OCI-LY1 (cell line): ENCODE measurements around the gene TGFBR1.

Experiments used
- H2AFZ ChIP-seq: fragments of 200-600 bp; sonication (generic), shearing (Covaris generic); 2 replicates; pipeline ENCODE4 v1.6.0; 2014; ENCODE audit warnings: antibody characterized with exemption, mild to moderate bottlenecking, low read length
- H3F3A ChIP-seq: fragments of 200-600 bp; sonication (generic), shearing (Covaris generic); 2 replicates; pipeline ENCODE4 v1.6.0; 2014; ENCODE audit warnings: mild to moderate bottlenecking, antibody characterized with exemption, low read length, moderate library complexity; ENCODE audit not compliant: insufficient read depth
- H3K27ac ChIP-seq: fragments of 200-600 bp; sonication (generic); 2 replicates; pipeline ENCODE4 v1.5.1; 2014; ENCODE audit warnings: low read length, mixed run types, mild to moderate bottlenecking, low read depth; ENCODE audit not compliant: poor library complexity, severe bottlenecking
- H3K27me3 ChIP-seq: fragments of 200-600 bp; sonication (generic); 2 replicates; pipeline ENCODE4 v1.6.0; 2014; ENCODE audit warnings: antibody characterized with exemption, mild to moderate bottlenecking, low read length, moderate library complexity; ENCODE audit not compliant: insufficient read depth
- H3K36me3 ChIP-seq: fragments of 200-600 bp; sonication (generic); 2 replicates; pipeline ENCODE4 v1.6.1; 2014; ENCODE audit warnings: mild to moderate bottlenecking, antibody characterized with exemption, low read length, moderate library complexity, mixed read lengths; ENCODE audit not compliant: insufficient read depth
- H3K4me1 ChIP-seq: fragments of 200-600 bp; sonication (generic); 2 replicates; pipeline ENCODE4 v1.5.1; 2014; ENCODE audit warnings: mild to moderate bottlenecking, low read length, moderate library complexity; ENCODE audit not compliant: insufficient read depth, severe bottlenecking
- H3K4me2 ChIP-seq: fragments of 200-600 bp; sonication (generic), shearing (Covaris generic); 2 replicates; pipeline ENCODE4 v1.6.1; 2014; ENCODE audit warnings: low read length
- H3K4me3 ChIP-seq: fragments of 200-600 bp; sonication (generic); 2 replicates; pipeline ENCODE4 v1.5.1; 2014; ENCODE audit warnings: low read length, low read depth, mild to moderate bottlenecking, mixed read lengths; ENCODE audit not compliant: poor library complexity, severe bottlenecking
- H3K79me2 ChIP-seq: fragments of 200-600 bp; shearing (Covaris generic); 2 replicates; pipeline ENCODE4 v1.6.1; 2016; ENCODE audit warnings: mixed run types, low read length, mixed read lengths; ENCODE audit not compliant: insufficient read depth
- H3K9ac ChIP-seq: fragments of 200-600 bp; sonication (generic), shearing (Covaris generic); 2 replicates; pipeline ENCODE4 v1.6.1; 2014; ENCODE audit warnings: mild to moderate bottlenecking, low read length, mixed read lengths
- H3K9me2 ChIP-seq: fragments of 200-600 bp; sonication (generic), shearing (Covaris generic); 2 replicates; pipeline ENCODE4 v1.6.1; 2014; ENCODE audit warnings: low read depth, mild to moderate bottlenecking, low read length, mixed read lengths
- H3K9me3 ChIP-seq: fragments of 200-600 bp; shearing (Covaris generic); 2 replicates; pipeline ENCODE4 v1.6.1; 2014; ENCODE audit warnings: low read length, mixed read lengths
- H4K20me1 ChIP-seq: fragments of 200-600 bp; sonication (generic), shearing (Covaris generic); 2 replicates; pipeline ENCODE4 v1.6.0; 2016; ENCODE audit warnings: mild to moderate bottlenecking, low read length; ENCODE audit not compliant: insufficient read depth
- CTCF ChIP-seq: fragments of 200-600 bp; sonication (generic), shearing (Covaris generic); IDR thresholded peaks from 2 replicates; pipeline ENCODE4 v1.5.1; 2017; ENCODE audit warnings: mild to moderate bottlenecking, antibody characterized with exemption, low read length, moderate library complexity, mixed read lengths
- EZH2 ChIP-seq: fragments of 200-600 bp; sonication (generic), shearing (Covaris generic); IDR thresholded peaks from 2 replicates; pipeline ENCODE4 v1.8.0; 2017; ENCODE audit warnings: borderline replicate concordance, mixed run types, mild to moderate bottlenecking, antibody characterized with exemption, low read length, moderate library complexity, mixed read lengths

TGFBR1 gene

GRCh38 chr9:99056886-99057664, 47.8 kb upstream of the TGFBR1 start:
- Histone ChIP-seq H3K27ac (no peak overlapping the region), H3K9ac (no peak overlapping the region), H3K79me2 (no peaks in the 10 kb centered on the region), H3K36me3 (no peaks in the 10 kb centered on the region), H3F3A (no peaks in the 10 kb centered on the region), H3K4me3 (no peak overlapping the region), H3K9me3 (no peaks in the 10 kb centered on the region), H3K4me2 (no peak overlapping the region), H2AFZ (no peak overlapping the region), H3K27me3 (no peaks in the 10 kb centered on the region; the same call in 1 of the 2 replicates), H3K9me2 (no peaks in the 10 kb centered on the region), H4K20me1 (no peaks in the 10 kb centered on the region), H3K4me1 (peaks cover 26% of the 10 kb centered on the region)
- TF ChIP-seq CTCF (no peak), EZH2 (no peak)

DNA sequence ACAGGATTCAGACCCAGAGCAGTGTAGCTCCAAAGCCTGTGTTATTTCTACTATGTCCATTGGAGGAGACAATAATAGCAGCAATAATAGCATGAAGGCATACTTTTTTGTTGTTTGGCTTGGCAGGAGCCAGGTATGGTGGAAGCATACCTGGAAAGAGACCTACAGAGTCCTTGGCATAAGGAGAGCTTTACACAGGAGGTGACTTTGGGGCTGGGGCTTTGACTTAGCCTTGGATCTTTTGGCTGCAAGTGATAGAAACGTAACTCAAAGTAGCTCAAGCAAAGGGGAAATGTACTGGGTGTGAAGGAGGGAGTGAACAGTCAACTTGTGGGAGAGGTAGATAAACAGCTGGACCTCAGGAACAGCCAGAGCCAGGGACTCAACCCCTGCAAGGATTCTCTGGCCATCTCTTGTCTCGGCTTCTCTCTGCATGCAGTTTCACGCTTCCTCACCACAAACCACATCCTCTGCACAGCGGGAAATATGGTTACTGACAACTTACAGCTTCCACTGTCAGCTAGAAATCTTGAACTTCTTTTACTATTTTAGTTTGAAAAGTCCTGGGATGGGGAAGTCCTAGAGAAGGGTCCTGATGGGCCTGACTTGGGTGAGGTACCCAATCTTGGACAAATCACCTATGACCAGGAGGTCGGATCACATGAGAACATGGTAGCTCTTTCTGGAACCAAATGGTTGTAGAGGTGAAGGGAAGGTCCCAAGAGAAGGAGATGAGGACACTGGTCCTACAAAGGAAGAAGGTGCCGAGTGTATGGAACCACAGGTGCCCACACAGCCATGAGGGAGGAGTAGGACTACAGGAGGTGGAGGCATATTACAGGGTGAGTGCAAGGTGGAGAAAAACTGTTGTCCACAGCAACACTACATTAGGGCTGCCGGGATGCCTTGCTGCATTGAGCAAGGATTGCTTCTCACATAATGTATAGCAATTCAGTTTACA, 47.0 kb upstream of the TGFBR1 start:
- Histone ChIP-seq H3K27me3 (peaks cover 3% of the 10 kb centered on the region; the same call in 1 of the 2 replicates), H3K4me3 (no peak overlapping the region), H2AFZ (no peak overlapping the region), H3K36me3 (no peaks in the 10 kb centered on the region), H3K27ac (no peak overlapping the region), H3K9ac (no peak overlapping the region), H4K20me1 (no peaks in the 10 kb centered on the region), H3K79me2 (no peaks in the 10 kb centered on the region), H3K4me1 (peaks cover 26% of the 10 kb centered on the region), H3K9me2 (no peaks in the 10 kb centered on the region), H3K9me3 (no peaks in the 10 kb centered on the region), H3F3A (no peaks in the 10 kb centered on the region), H3K4me2 (peak overlapping the region; percentile 1; the same call in 1 of the 2 replicates)
- TF ChIP-seq CTCF (no peak), EZH2 (no peak)

- H3F3A ChIP-seq = no peaks in the 10 kb centered on the region
- H3K79me2 ChIP-seq = no peaks in the 10 kb centered on the region
- H3K36me3 ChIP-seq = no peaks in the 10 kb centered on the region
- H4K20me1 ChIP-seq = no peaks in the 10 kb centered on the region
- peaks cover 26% of the 10 kb centered on the region for H3K4me1 ChIP-seq
- H3K9me2 ChIP-seq = no peaks in the 10 kb centered on the region
- peaks cover 3% of the 10 kb centered on the region; the same call in 1 of the 2 replicates for H3K27me3 ChIP-seq
- peak overlapping the region; percentile 23; the same call in 1 of the 2 replicates for H3K4me2 ChIP-seq
- TF ChIP-seq CTCF (no peak), EZH2 (no peak)
- H3K4me3 ChIP-seq = no peak overlapping the region
- peak overlapping the region; percentile 27 for H3K27ac ChIP-seq
- H2AFZ ChIP-seq = no peak overlapping the region
- no peak overlapping the region for H3K9ac ChIP-seq
- H3K9me3 ChIP-seq = no peaks in the 10 kb centered on the region
These were observed 45.7 kb upstream of the TGFBR1 start for GRCh38 chr9:99058964-99059921.
